Stomach (tissue), 4 donors: ENCODE measurements around the gene PTPRF.

Experiments used
- POLR2A ChIP-seq, 4 donors: fragments of 450-650 bp; IDR thresholded peaks; one replicate each; pipeline ENCODE4 v1.6.1; 2016; ENCODE audit warnings: antibody characterized with exemption in 4 of 4, control low read depth in 2 of 4, mild to moderate bottlenecking in 1 of 4, moderate library complexity in 1 of 4
- POLR2AphosphoS5 ChIP-seq, 3 donors: sonication (generic); formaldehyde crosslinking; IDR thresholded peaks; one replicate each; pipeline ENCODE4 v1.6.1; 2016; ENCODE audit warnings: antibody characterized with exemption in 3 of 3

DNA sequence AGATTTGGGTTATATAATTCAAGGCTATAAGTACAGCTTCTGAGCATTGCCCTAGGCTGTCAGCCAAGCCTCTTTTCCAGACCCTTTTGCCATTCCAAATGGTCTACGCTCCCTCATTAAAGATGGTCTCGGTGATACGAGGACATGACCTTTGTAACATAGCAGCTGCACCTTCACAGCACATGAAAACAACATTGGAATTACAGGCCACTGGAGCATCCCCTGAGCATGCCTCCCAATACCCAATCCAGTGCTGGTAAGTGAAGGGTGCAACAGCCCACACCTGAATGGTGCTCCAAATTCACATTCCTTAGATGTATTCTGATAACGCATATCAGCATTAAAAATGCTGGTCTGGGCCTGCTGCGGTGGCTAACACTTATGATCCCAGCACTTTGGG is 20.1 kb upstream of the PTPRF start:
- no peak for TF ChIP-seq POLR2A (IDR thresholded peaks at IDR 0.05)
- no peak for TF ChIP-seq POLR2AphosphoS5 (IDR thresholded peaks at IDR 0.05)
